ENCODE measurements around the gene ARHGAP26.

The ARHGAP26 gene

DNA sequence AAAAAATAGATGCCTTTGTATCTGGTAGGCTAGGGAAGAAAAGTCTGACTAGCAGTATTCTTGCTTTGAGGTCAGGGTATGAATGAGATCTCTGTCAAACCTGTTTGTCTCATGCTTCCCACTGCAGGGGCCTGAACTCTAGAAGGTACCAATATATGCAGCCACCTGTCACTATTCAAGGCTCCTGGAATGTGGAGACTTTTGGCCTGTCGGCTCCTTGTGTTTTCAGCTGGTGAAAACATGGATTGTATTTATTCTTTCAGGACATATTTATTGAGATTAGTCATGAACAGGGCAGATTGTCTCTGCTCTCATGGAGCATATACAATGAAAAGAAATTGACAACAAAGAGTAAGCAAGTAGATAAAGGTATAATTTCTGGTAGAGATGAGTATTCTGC, 255.8 kb downstream of the ARHGAP26 start:
- TF ChIP-seq, protein P1, sequence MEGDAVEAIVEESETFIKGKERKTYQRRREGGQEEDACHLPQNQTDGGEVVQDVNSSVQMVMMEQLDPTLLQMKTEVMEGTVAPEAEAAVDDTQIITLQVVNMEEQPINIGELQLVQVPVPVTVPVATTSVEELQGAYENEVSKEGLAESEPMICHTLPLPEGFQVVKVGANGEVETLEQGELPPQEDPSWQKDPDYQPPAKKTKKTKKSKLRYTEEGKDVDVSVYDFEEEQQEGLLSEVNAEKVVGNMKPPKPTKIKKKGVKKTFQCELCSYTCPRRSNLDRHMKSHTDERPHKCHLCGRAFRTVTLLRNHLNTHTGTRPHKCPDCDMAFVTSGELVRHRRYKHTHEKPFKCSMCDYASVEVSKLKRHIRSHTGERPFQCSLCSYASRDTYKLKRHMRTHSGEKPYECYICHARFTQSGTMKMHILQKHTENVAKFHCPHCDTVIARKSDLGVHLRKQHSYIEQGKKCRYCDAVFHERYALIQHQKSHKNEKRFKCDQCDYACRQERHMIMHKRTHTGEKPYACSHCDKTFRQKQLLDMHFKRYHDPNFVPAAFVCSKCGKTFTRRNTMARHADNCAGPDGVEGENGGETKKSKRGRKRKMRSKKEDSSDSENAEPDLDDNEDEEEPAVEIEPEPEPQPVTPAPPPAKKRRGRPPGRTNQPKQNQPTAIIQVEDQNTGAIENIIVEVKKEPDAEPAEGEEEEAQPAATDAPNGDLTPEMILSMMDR (IDR thresholded peaks at IDR 0.05): no peak

GRCh38 chr5:143026380-143026779, 256.2 kb downstream of the ARHGAP26 start:
- TF ChIP-seq, protein P1 (IDR thresholded peaks at IDR 0.05): no peak

- TF ChIP-seq, protein P1 (IDR thresholded peaks at IDR 0.05): no peak
These were observed 259.1 kb downstream of the ARHGAP26 start for GRCh38 chr5:143029293-143029692.

DNA sequence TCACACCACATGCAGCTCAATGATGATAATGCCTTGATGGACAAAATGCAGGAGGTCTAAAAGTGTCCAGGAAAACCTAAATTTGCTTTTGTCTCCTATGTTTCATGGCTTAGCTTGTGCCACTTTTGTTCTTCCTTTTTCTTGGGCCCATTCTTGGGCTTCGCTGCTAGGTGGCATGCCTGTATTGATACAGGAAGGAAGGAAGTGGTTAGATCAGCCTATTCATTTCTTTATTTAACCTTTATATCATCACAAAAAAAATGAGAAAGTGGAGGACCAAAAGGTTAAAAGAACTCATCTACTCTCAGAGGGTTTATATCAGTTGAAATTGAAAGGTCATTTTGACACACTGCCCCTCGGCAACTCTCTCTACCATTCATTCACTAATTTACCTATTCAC, 260.2 kb downstream of the ARHGAP26 start:
- TF ChIP-seq, protein P1 (IDR thresholded peaks at IDR 0.05): no peak

DNA sequence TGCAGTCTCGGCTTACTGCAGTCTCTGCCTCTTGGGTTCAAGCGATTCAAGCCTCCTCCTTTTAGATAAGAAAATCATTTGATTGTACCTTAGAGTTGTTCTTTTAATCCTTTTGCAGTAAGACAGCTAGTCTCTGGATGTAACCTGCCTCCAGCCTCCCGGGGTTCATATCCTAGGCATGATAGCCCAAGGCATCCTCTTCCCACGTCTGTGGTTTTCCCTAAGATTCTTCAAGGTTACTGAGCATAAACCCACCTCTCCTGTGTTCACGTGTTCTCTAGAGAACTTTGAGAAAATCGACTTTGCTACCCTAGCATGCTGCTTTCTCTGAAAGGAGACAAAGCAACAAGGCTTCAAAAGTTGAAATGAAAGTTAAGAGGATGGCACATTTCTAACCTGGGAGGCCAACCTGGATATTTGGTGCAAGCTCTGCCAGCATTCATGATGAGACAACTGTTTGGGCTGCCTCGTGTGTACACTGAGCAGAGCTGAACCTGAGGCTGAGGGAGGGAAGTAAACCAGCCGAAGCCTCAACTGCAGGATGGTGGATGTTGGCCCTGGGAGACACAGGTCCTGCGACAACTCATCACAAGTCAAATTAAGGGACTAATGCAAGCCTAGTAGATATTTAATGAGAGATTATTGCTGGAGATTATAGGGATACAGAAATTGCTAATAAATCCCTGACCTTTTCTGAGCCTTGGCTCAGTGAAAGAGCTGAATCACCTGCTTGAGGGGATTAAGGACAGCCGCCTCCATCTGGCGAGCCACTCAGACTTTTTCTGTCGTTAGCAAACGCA, 261.8 kb downstream of the ARHGAP26 start:
- TF ChIP-seq, protein P1 (IDR thresholded peaks at IDR 0.05): no peak

DNA sequence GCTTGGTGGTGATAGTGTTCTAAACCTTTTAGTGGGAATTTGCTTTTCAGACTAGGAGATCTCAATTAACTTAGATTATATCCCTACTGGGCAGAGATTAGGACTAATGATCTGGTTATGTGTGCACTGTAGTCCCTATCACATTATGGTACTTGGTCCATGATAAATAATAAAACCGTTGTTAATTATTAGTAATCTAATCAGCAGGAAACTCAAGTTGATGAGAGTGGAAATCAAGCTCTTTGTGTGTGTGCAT, 262.3 kb downstream of the ARHGAP26 start:
- TF ChIP-seq, protein P1 (IDR thresholded peaks at IDR 0.05): no peak

- TF ChIP-seq, protein P1 (IDR thresholded peaks at IDR 0.05): no peak
These were observed 263.5 kb downstream of the ARHGAP26 start for GRCh38 chr5:143033535-143034250.
